ENCODE measurements around the gene ANAPC10. TPM values are rescaled to one million over a fixed set of nuclear protein-coding genes. Genes with fewer than 3 reads are reported as not detected.

ANAPC10 gene
- polyA plus RNA-seq, 1 experiment, result 25.0 TPM

DNA sequence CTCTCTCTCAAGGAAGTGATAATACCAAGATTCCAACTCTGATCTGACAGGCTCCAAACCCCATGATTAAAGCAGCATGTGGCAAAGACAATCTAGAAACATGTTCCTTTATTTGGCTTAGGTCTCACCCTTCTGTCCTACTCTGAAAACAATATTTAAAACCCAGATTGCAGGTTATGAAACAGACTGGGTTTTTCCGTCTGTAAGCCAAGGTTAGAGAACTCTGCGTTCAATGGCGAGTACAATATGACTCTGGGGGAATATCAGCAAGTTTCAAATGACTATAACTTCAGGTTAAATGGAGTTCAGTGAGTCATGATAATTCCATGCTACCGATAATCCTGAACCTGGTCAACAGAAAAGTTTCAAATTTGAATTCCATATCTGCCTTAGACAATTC is 50.8 kb downstream of the ANAPC10 start:
- POLR2A ChIA-PET, result no interaction called here
- no peak for DNase-seq (ENCODE audit: low read depth, low spot score)

DNA sequence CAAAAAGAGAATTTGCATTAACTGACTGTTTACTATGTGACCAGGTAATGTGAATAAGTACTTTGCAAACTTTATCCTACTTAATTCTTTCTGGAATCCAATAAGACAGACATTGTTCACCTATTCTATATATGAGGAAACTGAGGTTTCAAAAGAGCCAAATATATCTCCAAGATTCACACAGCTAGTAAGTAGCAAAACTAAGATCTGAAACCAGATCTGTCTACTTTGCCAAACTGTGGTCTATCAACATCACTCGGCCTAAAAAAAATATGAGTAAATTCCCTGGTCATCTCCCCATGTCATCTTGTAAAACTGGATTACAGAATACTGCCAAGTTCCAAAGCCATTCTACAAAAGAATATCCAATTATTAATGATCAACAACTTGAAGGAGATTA is 52.8 kb downstream of the ANAPC10 start:
- TF ChIP-seq CTCF (IDR thresholded peaks at IDR 0.05; ENCODE audit: low read depth, low read length), result no peak
- no peak for DNase-seq (ENCODE audit: low read depth, low spot score)
- H3K9me3 ChIP-seq (ENCODE audit: control insufficient read depth, insufficient read depth, low read length), result no peaks in the 10 kb centered on the region
- H3K27me3 ChIP-seq (ENCODE audit: control insufficient read depth, insufficient read depth, low read length), result no peaks in the 10 kb centered on the region
- no peak overlapping the region for H3K27ac ChIP-seq (ENCODE audit: low read depth, low read length)
- CTCF ChIA-PET, result no interaction called here
- POLR2A ChIA-PET, result no interaction called here
- H3K4me3 ChIP-seq (ENCODE audit: low read depth, low read length), result no peak overlapping the region

More for the DNA sequence above, 50.8 kb downstream of the ANAPC10 start:
- no peak overlapping the region for H3K27ac ChIP-seq (ENCODE audit: low read depth, low read length)
- H3K27me3 ChIP-seq (ENCODE audit: control insufficient read depth, insufficient read depth, low read length), result no peaks in the 10 kb centered on the region
- CTCF ChIA-PET, result no interaction called here
- no peak overlapping the region for H3K4me3 ChIP-seq (ENCODE audit: low read depth, low read length)
- no peak for TF ChIP-seq CTCF (IDR thresholded peaks at IDR 0.05; ENCODE audit: low read depth, low read length)
- no peaks in the 10 kb centered on the region for H3K9me3 ChIP-seq (ENCODE audit: control insufficient read depth, insufficient read depth, low read length)

- no peaks in the 10 kb centered on the region for H3K9me3 ChIP-seq (ENCODE audit: control insufficient read depth, insufficient read depth, low read length)
- no peak overlapping the region for H3K27ac ChIP-seq (ENCODE audit: low read depth, low read length)
- CTCF ChIA-PET, result interaction anchor here (1.8 kb wide), 1 partner anchor 17 kb away, joined by 9 read pairs; no protein-coding TSS in a partner anchor
- POLR2A ChIA-PET, result no interaction called here
- TF ChIP-seq CTCF (IDR thresholded peaks at IDR 0.05; ENCODE audit: low read depth, low read length), result no peak
- H3K27me3 ChIP-seq (ENCODE audit: control insufficient read depth, insufficient read depth, low read length), result no peaks in the 10 kb centered on the region
- no peak overlapping the region for H3K4me3 ChIP-seq (ENCODE audit: low read depth, low read length)
- DNase-seq (ENCODE audit: low read depth, low spot score), result no peak
These were observed 53.7 kb downstream of the ANAPC10 start for GRCh38 chr4:145044341-145044740.

DNA sequence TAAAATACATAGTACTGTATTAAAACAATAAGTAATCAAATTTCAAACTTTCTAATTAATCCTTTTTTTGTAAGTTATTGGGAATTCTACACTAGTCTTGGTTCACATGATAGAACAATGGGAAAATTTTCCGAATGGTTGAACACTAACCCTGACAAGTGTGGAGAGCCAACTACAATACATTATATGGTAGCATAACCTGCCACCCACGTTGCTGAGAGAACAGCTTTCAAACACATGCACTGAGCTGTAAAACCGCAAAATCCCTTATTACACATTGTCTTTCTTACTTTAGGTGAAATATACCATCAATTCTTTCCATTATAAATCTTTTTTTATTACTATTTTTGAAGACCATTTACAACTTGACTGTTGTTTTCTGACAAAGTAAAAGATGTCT is 54.7 kb downstream of the ANAPC10 start:
- no peak overlapping the region for H3K27ac ChIP-seq (ENCODE audit: low read depth, low read length)

More for the DNA sequence above, 54.7 kb downstream of the ANAPC10 start:
- H3K9me3 ChIP-seq (ENCODE audit: control insufficient read depth, insufficient read depth, low read length), result no peaks in the 10 kb centered on the region
- H3K27me3 ChIP-seq (ENCODE audit: control insufficient read depth, insufficient read depth, low read length), result no peaks in the 10 kb centered on the region
- DNase-seq (ENCODE audit: low read depth, low spot score), result no peak
- ChIA-PET POLR2A (no interaction called here), CTCF (interaction anchor here (0.6 to 1.8 kb wide), 2 partner anchors 18 to 114 kb away, joined by 4 to 9 read pairs; no protein-coding TSS in a partner anchor)
- H3K4me3 ChIP-seq (ENCODE audit: low read depth, low read length), result no peak overlapping the region
- no peak for TF ChIP-seq CTCF (IDR thresholded peaks at IDR 0.05; ENCODE audit: low read depth, low read length)
